ENCODE data around the gene OTUD1. TPM values are rescaled to one million over a fixed set of nuclear protein-coding genes. Genes with fewer than 3 reads are reported as not detected.

OTUD1 gene
- total RNA-seq, 2 experiments from 2014 or later = 94.5 to 94.8 TPM

DNA sequence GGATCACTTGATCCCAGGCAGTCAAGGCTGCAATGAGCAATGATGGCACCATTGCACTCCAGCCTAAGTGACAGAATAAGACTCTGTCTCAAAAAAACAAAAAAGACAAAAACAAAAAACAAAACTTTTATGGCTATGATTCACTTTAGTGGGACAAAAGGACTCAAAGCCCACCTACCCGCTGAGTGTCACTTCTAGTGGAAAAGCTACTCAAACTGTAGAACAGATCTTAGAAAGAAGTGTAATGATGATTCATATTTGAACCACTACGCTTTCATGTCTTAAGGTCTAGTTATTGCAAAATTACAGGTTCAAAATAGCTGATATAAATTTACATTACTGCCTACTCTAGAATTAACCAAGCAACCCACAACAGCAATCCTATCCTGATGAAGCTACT lies 47.1 kb upstream of the OTUD1 start:
- DNase-seq (no peak), ATAC-seq (ENCODE audit: poor library complexity) (no peak)
- H3K36me3 Mint-ChIP-seq (ENCODE audit: low read depth) = no peaks in the 10 kb centered on the region
- Histone ChIP-seq H3K27ac (ENCODE audit: low read depth in 1 of 2, low read length in 2 of 2) (no peak overlapping the region), H3K4me1 (ENCODE audit: insufficient read depth, low read length) (no peaks in the 10 kb centered on the region), H3K9me3 (ENCODE audit: control insufficient read depth in 1 of 2, insufficient read depth in 1 of 2, low read length in 2 of 2) (no peaks in the 10 kb centered on the region), H3K27me3 (ENCODE audit: control insufficient read depth in 1 of 2, insufficient read depth in 2 of 2, low read length in 2 of 2) (no peaks in the 10 kb centered on the region), H3K4me3 (ENCODE audit: low read length) (no peak overlapping the region), H3K36me3 (ENCODE audit: insufficient read depth, low read length) (no peaks in the 10 kb centered on the region)
- TF ChIP-seq, protein P1, sequence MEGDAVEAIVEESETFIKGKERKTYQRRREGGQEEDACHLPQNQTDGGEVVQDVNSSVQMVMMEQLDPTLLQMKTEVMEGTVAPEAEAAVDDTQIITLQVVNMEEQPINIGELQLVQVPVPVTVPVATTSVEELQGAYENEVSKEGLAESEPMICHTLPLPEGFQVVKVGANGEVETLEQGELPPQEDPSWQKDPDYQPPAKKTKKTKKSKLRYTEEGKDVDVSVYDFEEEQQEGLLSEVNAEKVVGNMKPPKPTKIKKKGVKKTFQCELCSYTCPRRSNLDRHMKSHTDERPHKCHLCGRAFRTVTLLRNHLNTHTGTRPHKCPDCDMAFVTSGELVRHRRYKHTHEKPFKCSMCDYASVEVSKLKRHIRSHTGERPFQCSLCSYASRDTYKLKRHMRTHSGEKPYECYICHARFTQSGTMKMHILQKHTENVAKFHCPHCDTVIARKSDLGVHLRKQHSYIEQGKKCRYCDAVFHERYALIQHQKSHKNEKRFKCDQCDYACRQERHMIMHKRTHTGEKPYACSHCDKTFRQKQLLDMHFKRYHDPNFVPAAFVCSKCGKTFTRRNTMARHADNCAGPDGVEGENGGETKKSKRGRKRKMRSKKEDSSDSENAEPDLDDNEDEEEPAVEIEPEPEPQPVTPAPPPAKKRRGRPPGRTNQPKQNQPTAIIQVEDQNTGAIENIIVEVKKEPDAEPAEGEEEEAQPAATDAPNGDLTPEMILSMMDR (IDR thresholded peaks at IDR 0.05) = no peak
- H3K27me3 Mint-ChIP-seq = no peaks in the 10 kb centered on the region
- intact Hi-C loops (cut with DNase I, micrococcal nuclease) = no loop called here
- H3K4me3 Mint-ChIP-seq = no peak overlapping the region
- ChIA-PET CTCF (interaction anchor here (1.4 kb wide), 1 partner anchor 77 kb away, joined by 3 read pairs; no protein-coding TSS in a partner anchor), POLR2A (no interaction called here)
- no peaks in the 10 kb centered on the region for H3K4me1 Mint-ChIP-seq (ENCODE audit: low read depth)
- no peak overlapping the region for H3K27ac Mint-ChIP-seq
- H3K9me3 Mint-ChIP-seq = no peaks in the 10 kb centered on the region

DNA sequence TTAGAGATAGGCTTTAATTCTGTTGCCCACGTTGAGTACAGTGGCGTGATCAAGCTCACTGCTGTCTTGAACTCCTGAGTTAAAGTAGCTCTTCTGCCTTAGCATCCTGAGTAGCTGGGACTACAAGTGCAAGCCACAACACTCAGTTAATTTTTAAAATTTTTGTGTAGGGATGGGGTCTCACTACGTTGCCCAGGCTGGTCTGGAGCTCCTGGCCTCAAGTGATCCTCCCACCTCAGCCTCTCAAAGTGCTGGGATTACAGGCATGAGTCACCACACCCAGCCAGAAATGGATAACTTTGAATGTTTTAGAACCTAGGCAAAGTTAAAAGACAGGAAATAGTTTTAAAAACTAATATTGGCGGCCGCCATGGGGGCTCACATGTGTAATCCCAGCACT lies 43.9 kb upstream of the OTUD1 start:
- no peaks in the 10 kb centered on the region for H3K4me1 ChIP-seq (ENCODE audit: insufficient read depth, low read length)
- CTCF ChIA-PET = no interaction called here
- H3K27ac Mint-ChIP-seq = no peak overlapping the region
- H3K4me3 Mint-ChIP-seq = no peak overlapping the region
- intact Hi-C loops (cut with DNase I, micrococcal nuclease) = no loop called here
- no peaks in the 10 kb centered on the region for H3K9me3 ChIP-seq (ENCODE audit: control insufficient read depth in 1 of 2, insufficient read depth in 1 of 2, low read length in 2 of 2)
- TF ChIP-seq, protein P1 (IDR thresholded peaks at IDR 0.05) = no peak
- no peaks in the 10 kb centered on the region for H3K27me3 ChIP-seq (ENCODE audit: control insufficient read depth in 1 of 2, insufficient read depth in 2 of 2, low read length in 2 of 2)
- H3K9me3 Mint-ChIP-seq = no peaks in the 10 kb centered on the region
- no peak for ATAC-seq (ENCODE audit: poor library complexity)
- H3K4me3 ChIP-seq (ENCODE audit: low read length) = no peak overlapping the region
- DNase-seq = no peak
- POLR2A ChIA-PET = no interaction called here
- H3K27me3 Mint-ChIP-seq = no peaks in the 10 kb centered on the region
- H3K36me3 Mint-ChIP-seq (ENCODE audit: low read depth) = no peaks in the 10 kb centered on the region
- H3K27ac ChIP-seq (ENCODE audit: low read depth in 1 of 2, low read length in 2 of 2) = no peak overlapping the region
- no peaks in the 10 kb centered on the region for H3K36me3 ChIP-seq (ENCODE audit: insufficient read depth, low read length)
- H3K4me1 Mint-ChIP-seq (ENCODE audit: low read depth) = no peaks in the 10 kb centered on the region

DNA sequence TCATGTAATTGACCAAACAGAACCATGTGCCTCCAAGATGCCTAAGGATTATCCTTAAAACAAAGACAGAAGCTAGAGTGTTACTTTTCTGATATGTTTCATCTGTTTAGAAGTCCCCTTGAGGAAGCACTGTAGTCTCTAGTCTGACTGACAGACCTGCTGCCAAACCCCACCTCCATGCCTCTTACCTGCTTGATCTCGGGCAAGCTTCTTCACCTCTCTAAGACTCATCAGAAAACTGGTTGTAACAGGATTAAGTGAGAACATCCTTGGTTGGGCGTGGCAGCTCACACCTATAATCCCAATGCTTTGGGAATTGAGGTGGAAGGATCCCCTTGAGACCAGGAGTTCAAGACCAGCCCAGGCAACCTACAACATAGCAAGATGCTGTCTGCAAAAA lies 42.2 kb upstream of the OTUD1 start:
- Histone ChIP-seq H3K27me3 (ENCODE audit: control insufficient read depth in 1 of 2, insufficient read depth in 2 of 2, low read length in 2 of 2) (no peaks in the 10 kb centered on the region), H3K4me1 (ENCODE audit: insufficient read depth, low read length) (no peaks in the 10 kb centered on the region), H3K36me3 (ENCODE audit: insufficient read depth, low read length) (no peaks in the 10 kb centered on the region), H3K4me3 (ENCODE audit: low read length) (no peak overlapping the region), H3K27ac (ENCODE audit: low read depth in 1 of 2, low read length in 2 of 2) (no peak overlapping the region), H3K9me3 (ENCODE audit: control insufficient read depth in 1 of 2, insufficient read depth in 1 of 2, low read length in 2 of 2) (no peaks in the 10 kb centered on the region)
- Mint-ChIP-seq H3K9me3 (no peaks in the 10 kb centered on the region), H3K27me3 (no peaks in the 10 kb centered on the region), H3K27ac (no peak overlapping the region), H3K4me1 (ENCODE audit: low read depth) (no peaks in the 10 kb centered on the region), H3K4me3 (no peak overlapping the region), H3K36me3 (ENCODE audit: low read depth) (no peaks in the 10 kb centered on the region)
- intact Hi-C loops (cut with DNase I, micrococcal nuclease) = no loop called here
- ChIA-PET POLR2A (no interaction called here), CTCF (no interaction called here)
- ATAC-seq (ENCODE audit: poor library complexity) (no peak), DNase-seq (no peak)
- TF ChIP-seq, protein P1 (IDR thresholded peaks at IDR 0.05) = no peak

Data from CD4-positive, alpha-beta T cell (primary cell).